ENCODE results near the gene PAIP2B.

- TF ChIP-seq CTCF (IDR thresholded peaks at IDR 0.05 in 2 of 3, conservative IDR thresholded peaks at IDR 0.05 in 1 of 3; ENCODE audit: borderline replicate concordance in 1 of 3, insufficient read depth in 1 of 3, low read depth in 2 of 3, low read length in 2 of 3) (no peak), EZH2 (IDR thresholded peaks at IDR 0.05) (no peak), ZNF274 (IDR thresholded peaks at IDR 0.05; ENCODE audit: low read depth, low read length) (no peak), POLR2AphosphoS5 (IDR thresholded peaks at IDR 0.05; ENCODE audit: low read depth, low read length) (no peak), MAX (IDR thresholded peaks at IDR 0.05) (no peak), SIN3A (IDR thresholded peaks at IDR 0.05; ENCODE audit: low read depth) (no peak), ZBTB33 (IDR thresholded peaks at IDR 0.05; ENCODE audit: extremely low read depth, insufficient replicate concordance, low read length) (no peak), POLR2A (IDR thresholded peaks at IDR 0.05; ENCODE audit: borderline replicate concordance, extremely low read depth, insufficient read depth, insufficient read length) (no peak), ZFX (IDR thresholded peaks at IDR 0.05) (no peak), JUND (IDR thresholded peaks at IDR 0.05) (no peak), SRF (IDR thresholded peaks at IDR 0.05; ENCODE audit: low read depth) (no peak), REST (IDR thresholded peaks at IDR 0.05; ENCODE audit: low read depth) (no peak), EGR1 (IDR thresholded peaks at IDR 0.05; ENCODE audit: low read depth) (no peak), YY1 (IDR thresholded peaks at IDR 0.05; ENCODE audit: extremely low read depth, insufficient replicate concordance, low read depth, low read length) (no peak)
Measured at GRCh38 chr2:71191570-71191943, 35.3 kb downstream of the PAIP2B start.
